Stimulated activated memory B cell treated with anti-CD40 and anti-IgM and Interleukin-4, amounts not matched to agents 10 μg/mL and 1 μg/mL and 100 μg/mL, for 72 hours (primary cell): ENCODE data around the gene KCNK18.

Experiments
- ATAC-seq: fragments of 150-1000 bp; cut with Tn5 transposase; 2 replicates; pipeline ENCODE4 v1.10.0; 2021
- H3K27ac Mint-ChIP-seq: one replicate; pipeline ENCODE4 v1.8.0; 2022; ENCODE audit warnings: mild to moderate bottlenecking, mixed read lengths
- H3K27me3 Mint-ChIP-seq: one replicate; pipeline ENCODE4 v1.8.0; 2022; ENCODE audit warnings: mixed read lengths
- H3K36me3 Mint-ChIP-seq: one replicate; pipeline ENCODE4 v1.8.0; 2022; ENCODE audit warnings: mixed read lengths
- H3K4me1 Mint-ChIP-seq: one replicate; pipeline ENCODE4 v1.8.0; 2022; ENCODE audit warnings: mixed read lengths
- H3K4me3 Mint-ChIP-seq: one replicate; pipeline ENCODE4 v1.8.0; 2022; ENCODE audit warnings: mild to moderate bottlenecking, moderate library complexity, mixed read lengths
- H3K9me3 Mint-ChIP-seq: one replicate; pipeline ENCODE4 v1.8.0; 2022; ENCODE audit warnings: mixed read lengths

Gene KCNK18

GRCh38 chr10:117197189-117197588 is at the start of gene KCNK18:
Gene KCNK18 (plus strand): TSS chr10:117197489. CDS start chr10:117197489, 0 bp downstream.
- Mint-ChIP-seq H3K36me3 (no peaks in the 10 kb centered on the region), H3K4me3 (no peak within 1 kb of the TSS), H3K9me3 (peaks cover 5% of the 10 kb centered on the region), H3K27ac (no peak within 1 kb of the TSS), H3K27me3 (peaks cover 9% of the 10 kb centered on the region), H3K4me1 (no peaks in the 10 kb centered on the region)
- no peak for ATAC-seq

GRCh38 chr10:117148284-117148683 is 49.0 kb upstream of the KCNK18 start:
- Mint-ChIP-seq H3K27me3 (peaks cover 43% of the 10 kb centered on the region), H3K4me1 (no peaks in the 10 kb centered on the region), H3K4me3 (no peak overlapping the region), H3K27ac (no peak overlapping the region), H3K9me3 (no peaks in the 10 kb centered on the region), H3K36me3 (no peaks in the 10 kb centered on the region)
- no peak for ATAC-seq

GRCh38 chr10:117152668-117153067 is 44.6 kb upstream of the KCNK18 start:
- Mint-ChIP-seq H3K4me1 (no peaks in the 10 kb centered on the region), H3K27me3 (peaks cover 76% of the 10 kb centered on the region), H3K27ac (no peak overlapping the region), H3K9me3 (no peaks in the 10 kb centered on the region), H3K36me3 (no peaks in the 10 kb centered on the region), H3K4me3 (no peak overlapping the region)
- no peak for ATAC-seq

GRCh38 chr10:117158297-117158696 is 39.0 kb upstream of the KCNK18 start:
- H3K27ac Mint-ChIP-seq: no peak overlapping the region
- H3K27me3 Mint-ChIP-seq: peaks cover 96% of the 10 kb centered on the region
- H3K36me3 Mint-ChIP-seq: no peaks in the 10 kb centered on the region
- peaks cover 10% of the 10 kb centered on the region for H3K4me1 Mint-ChIP-seq
- H3K4me3 Mint-ChIP-seq: no peak overlapping the region
- no peaks in the 10 kb centered on the region for H3K9me3 Mint-ChIP-seq
- ATAC-seq: no peak

- H3K4me1 Mint-ChIP-seq: peaks cover 10% of the 10 kb centered on the region
- no peaks in the 10 kb centered on the region for H3K9me3 Mint-ChIP-seq
- no peaks in the 10 kb centered on the region for H3K36me3 Mint-ChIP-seq
- ATAC-seq: no peak
- H3K27me3 Mint-ChIP-seq: peaks cover 96% of the 10 kb centered on the region
- H3K27ac Mint-ChIP-seq: no peak overlapping the region
- H3K4me3 Mint-ChIP-seq: no peak overlapping the region
Observed at GRCh38 chr10:117159390-117159789, 37.9 kb upstream of the KCNK18 start.

GRCh38 chr10:117160567-117160966 is 36.7 kb upstream of the KCNK18 start:
- H3K9me3 Mint-ChIP-seq: no peaks in the 10 kb centered on the region
- peaks cover 96% of the 10 kb centered on the region for H3K27me3 Mint-ChIP-seq
- no peak for ATAC-seq
- no peak overlapping the region for H3K27ac Mint-ChIP-seq
- H3K36me3 Mint-ChIP-seq: no peaks in the 10 kb centered on the region
- H3K4me3 Mint-ChIP-seq: no peak overlapping the region
- peaks cover 10% of the 10 kb centered on the region for H3K4me1 Mint-ChIP-seq

GRCh38 chr10:117161386-117162033 is 35.8 kb upstream of the KCNK18 start:
- H3K27me3 Mint-ChIP-seq: peaks cover 96% of the 10 kb centered on the region
- no peaks in the 10 kb centered on the region for H3K36me3 Mint-ChIP-seq
- no peaks in the 10 kb centered on the region for H3K9me3 Mint-ChIP-seq
- no peak overlapping the region for H3K27ac Mint-ChIP-seq
- ATAC-seq: no peak
- H3K4me1 Mint-ChIP-seq: peaks cover 14% of the 10 kb centered on the region
- no peak overlapping the region for H3K4me3 Mint-ChIP-seq

- Mint-ChIP-seq H3K36me3 (no peaks in the 10 kb centered on the region), H3K9me3 (no peaks in the 10 kb centered on the region), H3K27ac (no peak overlapping the region), H3K4me3 (no peak overlapping the region), H3K4me1 (peaks cover 15% of the 10 kb centered on the region), H3K27me3 (peaks cover 97% of the 10 kb centered on the region)
- no peak for ATAC-seq
Observed at GRCh38 chr10:117162093-117163060, 34.9 kb upstream of the KCNK18 start.

GRCh38 chr10:117163061-117163953 is 34.0 kb upstream of the KCNK18 start:
- H3K4me3 Mint-ChIP-seq: no peak overlapping the region
- no peaks in the 10 kb centered on the region for H3K9me3 Mint-ChIP-seq
- H3K27me3 Mint-ChIP-seq: peaks cover 97% of the 10 kb centered on the region
- no peak for ATAC-seq
- no peaks in the 10 kb centered on the region for H3K36me3 Mint-ChIP-seq
- H3K4me1 Mint-ChIP-seq: peaks cover 24% of the 10 kb centered on the region
- H3K27ac Mint-ChIP-seq: no peak overlapping the region

- no peak for ATAC-seq
- Mint-ChIP-seq H3K4me3 (no peak overlapping the region), H3K27ac (no peak overlapping the region), H3K9me3 (no peaks in the 10 kb centered on the region), H3K36me3 (no peaks in the 10 kb centered on the region), H3K4me1 (peaks cover 31% of the 10 kb centered on the region), H3K27me3 (peaks cover 97% of the 10 kb centered on the region)
Observed at GRCh38 chr10:117163954-117164548, 33.2 kb upstream of the KCNK18 start.

GRCh38 chr10:117164592-117165537 is 32.4 kb upstream of the KCNK18 start:
- H3K27me3 Mint-ChIP-seq: peaks cover 97% of the 10 kb centered on the region
- H3K36me3 Mint-ChIP-seq: no peaks in the 10 kb centered on the region
- H3K27ac Mint-ChIP-seq: no peak overlapping the region
- H3K9me3 Mint-ChIP-seq: no peaks in the 10 kb centered on the region
- no peak for ATAC-seq
- H3K4me1 Mint-ChIP-seq: peaks cover 31% of the 10 kb centered on the region
- no peak overlapping the region for H3K4me3 Mint-ChIP-seq

- Mint-ChIP-seq H3K27ac (no peak overlapping the region), H3K4me3 (no peak overlapping the region), H3K36me3 (no peaks in the 10 kb centered on the region), H3K27me3 (peaks cover 97% of the 10 kb centered on the region), H3K9me3 (no peaks in the 10 kb centered on the region), H3K4me1 (peaks cover 31% of the 10 kb centered on the region)
- no peak for ATAC-seq
Observed at GRCh38 chr10:117165538-117166417, 31.5 kb upstream of the KCNK18 start.
